WTC11 (cell line): ENCODE measurements around the gene GRPEL2. TPM values are rescaled to one million over a fixed set of nuclear protein-coding genes. Genes with fewer than 3 reads are reported as not detected.

Source experiments
- ATAC-seq: fragments of 200-7000 bp; cut with Tn5 transposase; 2 replicates; pipeline ENCODE4 v1.10.0; 2021; ENCODE audit warnings: mild to moderate bottlenecking, moderate library complexity
- CTCF ChIA-PET: fragments of 300-600 bp; sonication (Branson Sonifier 250); formaldehyde crosslinking; loops from one replicate; lab custom pipeline; 2021; ENCODE audit warnings: antibody characterized with exemption; lab: Charles Lee
- POLR2A ChIA-PET: fragments of 350-600 bp; sonication (Branson Sonifier 250); formaldehyde crosslinking; loops from one replicate; lab custom pipeline; 2021; ENCODE audit warnings: antibody characterized with exemption; lab: Charles Lee
- DNase-seq: peaks from one replicate; pipeline ENCODE4 v3.0.0; 2021; ENCODE audit warnings: low spot score
- H3K27ac Mint-ChIP-seq: 2 replicates; pipeline ENCODE4 v1.8.0; 2021; ENCODE audit warnings: mixed read lengths
- H3K27me3 Mint-ChIP-seq: 2 replicates; pipeline ENCODE4 v1.8.0; 2021; ENCODE audit warnings: low read depth, mild to moderate bottlenecking, moderate library complexity, mixed read lengths
- H3K36me3 Mint-ChIP-seq: 2 replicates; pipeline ENCODE4 v1.8.0; 2021; ENCODE audit warnings: mixed read lengths
- H3K4me1 Mint-ChIP-seq: 2 replicates; pipeline ENCODE4 v1.8.0; 2022; ENCODE audit warnings: mixed read lengths
- H3K4me3 Mint-ChIP-seq: 2 replicates; pipeline ENCODE4 v1.8.0; 2021; ENCODE audit warnings: mild to moderate bottlenecking, moderate library complexity, mixed read lengths
- H3K9me3 Mint-ChIP-seq: 2 replicates; pipeline ENCODE4 v1.8.0; 2021; ENCODE audit warnings: mixed read lengths
- CREB1 ChIP-seq: sonication (generic); formaldehyde crosslinking; IDR thresholded peaks from 2 replicates; pipeline ENCODE4 v1.8.0; 2023; ENCODE audit warnings: mild to moderate bottlenecking, missing genetic modification reagents
- ELF4 ChIP-seq: sonication (generic); formaldehyde crosslinking; IDR thresholded peaks from 2 replicates; pipeline ENCODE4 v1.8.1; 2022; ENCODE audit warnings: low read depth, mild to moderate bottlenecking, moderate library complexity, missing genetic modification reagents
- EMX1 ChIP-seq: fragments of 250-450 bp; sonication (Bioruptor Pico); IDR thresholded peaks from 2 replicates; pipeline ENCODE4 v1.8.0; 2021; ENCODE audit warnings: mild to moderate bottlenecking
- ERG ChIP-seq: fragments of 250-450 bp; sonication (Bioruptor Pico); IDR thresholded peaks from 2 replicates; pipeline ENCODE4 v1.8.0; 2021; ENCODE audit warnings: mild to moderate bottlenecking
- FOXJ3 ChIP-seq: sonication (generic); formaldehyde crosslinking; IDR thresholded peaks from 2 replicates; pipeline ENCODE4 v1.9.0; 2021; ENCODE audit warnings: missing genetic modification reagents, mild to moderate bottlenecking, borderline replicate concordance
- GTF2I ChIP-seq: fragments of 250-450 bp; sonication (Bioruptor Pico); conservative IDR thresholded peaks from 2 replicates; pipeline ENCODE4 v1.4.0; 2021; ENCODE audit warnings: mild to moderate bottlenecking
- HMGA2 ChIP-seq: fragments of 250-450 bp; sonication (Bioruptor Pico); IDR thresholded peaks from 2 replicates; pipeline ENCODE4 v1.4.0; 2021; ENCODE audit warnings: mild to moderate bottlenecking, moderate library complexity
- HMGXB4 ChIP-seq: sonication (generic); formaldehyde crosslinking; IDR thresholded peaks from 2 replicates; pipeline ENCODE4 v1.8.1; 2023; ENCODE audit warnings: mild to moderate bottlenecking, moderate library complexity, missing genetic modification reagents
- JUN ChIP-seq: sonication (generic); formaldehyde crosslinking; IDR thresholded peaks from 2 replicates; pipeline ENCODE4 v1.8.0; 2023; ENCODE audit warnings: mild to moderate bottlenecking, missing genetic modification reagents
- MLX ChIP-seq: sonication (generic); formaldehyde crosslinking; IDR thresholded peaks from 2 replicates; pipeline ENCODE4 v1.8.1; 2023; ENCODE audit warnings: mild to moderate bottlenecking, missing genetic modification reagents, moderate library complexity
- NFATC4 ChIP-seq: fragments of 250-450 bp; sonication (Bioruptor Pico); IDR thresholded peaks from 2 replicates; pipeline ENCODE4 v1.9.0; 2021; ENCODE audit warnings: mild to moderate bottlenecking
- NR3C1 ChIP-seq: sonication (generic); formaldehyde crosslinking; conservative IDR thresholded peaks from 2 replicates; pipeline ENCODE4 v1.8.1; 2023; ENCODE audit warnings: low read depth, mild to moderate bottlenecking, missing genetic modification reagents
- TEAD4 ChIP-seq: sonication (generic); formaldehyde crosslinking; IDR thresholded peaks from 2 replicates; pipeline ENCODE4 v1.8.0; 2022; ENCODE audit warnings: mild to moderate bottlenecking, missing genetic modification reagents
- ZBTB21 ChIP-seq: sonication (generic); formaldehyde crosslinking; IDR thresholded peaks from 2 replicates; pipeline ENCODE4 v1.8.1; 2023; ENCODE audit warnings: mild to moderate bottlenecking, missing genetic modification reagents, borderline replicate concordance
- ZNF121 ChIP-seq: sonication (generic); formaldehyde crosslinking; IDR thresholded peaks from 2 replicates; pipeline ENCODE4 v1.8.0; 2023; ENCODE audit warnings: missing genetic modification reagents
- ZNF232 ChIP-seq: sonication (generic); formaldehyde crosslinking; IDR thresholded peaks from 2 replicates; pipeline ENCODE4 v1.8.0; 2022; ENCODE audit warnings: mild to moderate bottlenecking, missing genetic modification reagents
- ZNF263 ChIP-seq: sonication (generic); formaldehyde crosslinking; IDR thresholded peaks from 2 replicates; pipeline ENCODE4 v1.8.1; 2022; ENCODE audit warnings: low read depth, mild to moderate bottlenecking, moderate library complexity, missing genetic modification reagents
- ZNF416 ChIP-seq: fragments of 250-450 bp; sonication (Bioruptor Pico); IDR thresholded peaks from 2 replicates; pipeline ENCODE4 v1.9.0; 2021; ENCODE audit warnings: mild to moderate bottlenecking, inconsistent platforms
- ZNF423 ChIP-seq: fragments of 250-450 bp; sonication (Bioruptor Pico); IDR thresholded peaks from 2 replicates; pipeline ENCODE4 v2.1.2; 2022; ENCODE audit warnings: mild to moderate bottlenecking, moderate library complexity
- total RNA-seq: library from RNA; stranded (reverse); gene quantifications from 3 replicates; pipeline ENCODE4 v1.2.3, GENCODE V29; 2021
- TF ChIP-seq, protein P1 (sequence below): sonication (generic); formaldehyde crosslinking; IDR thresholded peaks from 2 replicates; pipeline ENCODE4 v1.8.1; 2023; ENCODE audit warnings: mild to moderate bottlenecking, missing genetic modification reagents

GRPEL2 gene
- total RNA-seq, 1 experiment from 2014 or later = 48.6 TPM

GRCh38 chr5:149309354-149309753 is 35.9 kb upstream of the GRPEL2 start:
- peaks cover 18% of the 10 kb centered on the region for H3K4me1 Mint-ChIP-seq
- no peak overlapping the region for H3K4me3 Mint-ChIP-seq
- H3K27me3 Mint-ChIP-seq = no peaks in the 10 kb centered on the region; the same call in 1 of the 2 replicates
- 0 out of 2 replicates have a peak overlapping the region, but pooled peaks have one; percentile 6 for H3K27ac Mint-ChIP-seq
- TF ChIP-seq EMX1 (no peak), NR3C1 (no peak), ERG (CRISPR knock-in tag) (no peak), MLX (no peak), ELF4 (CRISPR knock-in tag) (no peak), ZNF416 (CRISPR knock-in tag) (no peak), CREB1 (no peak), ZNF263 (CRISPR knock-in tag) (no peak), FOXJ3 (CRISPR knock-in tag) (no peak)
- TF ChIP-seq, protein P1, sequence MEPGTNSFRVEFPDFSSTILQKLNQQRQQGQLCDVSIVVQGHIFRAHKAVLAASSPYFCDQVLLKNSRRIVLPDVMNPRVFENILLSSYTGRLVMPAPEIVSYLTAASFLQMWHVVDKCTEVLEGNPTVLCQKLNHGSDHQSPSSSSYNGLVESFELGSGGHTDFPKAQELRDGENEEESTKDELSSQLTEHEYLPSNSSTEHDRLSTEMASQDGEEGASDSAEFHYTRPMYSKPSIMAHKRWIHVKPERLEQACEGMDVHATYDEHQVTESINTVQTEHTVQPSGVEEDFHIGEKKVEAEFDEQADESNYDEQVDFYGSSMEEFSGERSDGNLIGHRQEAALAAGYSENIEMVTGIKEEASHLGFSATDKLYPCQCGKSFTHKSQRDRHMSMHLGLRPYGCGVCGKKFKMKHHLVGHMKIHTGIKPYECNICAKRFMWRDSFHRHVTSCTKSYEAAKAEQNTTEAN (CRISPR knock-in tag) = no peak
- ATAC-seq = no peak
- no peak for DNase-seq
- CTCF ChIA-PET = interaction anchor here (1.0 kb wide), 1 partner anchor 35 kb away, joined by 3 read pairs; no protein-coding TSS in a partner anchor
- no peaks in the 10 kb centered on the region for H3K9me3 Mint-ChIP-seq
- no peaks in the 10 kb centered on the region for H3K36me3 Mint-ChIP-seq
- POLR2A ChIA-PET = no interaction called here

DNA sequence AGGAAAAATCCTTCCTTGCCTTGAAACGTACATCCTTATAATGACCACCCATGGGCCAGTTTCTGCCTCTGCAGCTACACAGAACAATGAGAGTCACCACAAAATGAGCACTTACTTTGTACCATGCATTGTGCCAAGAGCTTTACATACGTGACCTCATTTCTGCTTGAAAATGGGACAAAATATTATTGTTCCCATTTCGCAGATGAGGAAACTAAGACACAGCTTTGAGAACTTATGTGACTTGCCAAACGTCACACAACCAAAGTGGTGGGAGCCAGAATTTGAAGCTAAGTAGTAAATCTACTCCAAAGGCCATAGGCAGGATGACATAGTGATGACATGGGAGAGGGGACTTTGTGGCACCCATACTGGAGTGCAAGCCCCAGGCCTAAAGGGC is 34.8 kb upstream of the GRPEL2 start:
- TF ChIP-seq ZNF121 (CRISPR knock-in tag) (no peak), HMGXB4 (no peak), ZBTB21 (no peak), TEAD4 (CRISPR knock-in tag) (no peak), JUN (no peak), ZNF423 (CRISPR knock-in tag) (no peak), ZNF232 (no peak), ZNF263 (CRISPR knock-in tag) (no peak), GTF2I (CRISPR knock-in tag) (no peak), HMGA2 (no peak), NFATC4 (CRISPR knock-in tag) (no peak)
- Mint-ChIP-seq H3K27me3 (no peaks in the 10 kb centered on the region; the same call in 1 of the 2 replicates), H3K36me3 (no peaks in the 10 kb centered on the region), H3K4me3 (no peak overlapping the region), H3K27ac (no peak overlapping the region), H3K4me1 (peaks cover 18% of the 10 kb centered on the region), H3K9me3 (no peaks in the 10 kb centered on the region)
- ATAC-seq (no peak), DNase-seq (no peak)
- ChIA-PET CTCF (interaction anchor here (1.0 to 1.3 kb wide), 4 partner anchors 9 to 71 kb away, joined by 3 to 5 read pairs (median 4); no protein-coding TSS in a partner anchor), POLR2A (no interaction called here)
